Stimulated activated CD8-positive, alpha-beta memory T cell treated with anti-CD3 and anti-CD28 coated beads, Interleukin-2, amount 100 ng/mL, for 48 hours (primary cell): Measurements from ENCODE around the gene RETN.

Source experiments
- DNase-seq, 2 donors: peaks; one replicate each; pipeline ENCODE4 v3.0.0-alpha.2; 2020; ENCODE audit warnings: low read depth in 2 of 2

Gene RETN

GRCh38 chr19:7637374-7638256 lies 31.2 kb upstream of the RETN start:
- DNase-seq: no peak

DNA sequence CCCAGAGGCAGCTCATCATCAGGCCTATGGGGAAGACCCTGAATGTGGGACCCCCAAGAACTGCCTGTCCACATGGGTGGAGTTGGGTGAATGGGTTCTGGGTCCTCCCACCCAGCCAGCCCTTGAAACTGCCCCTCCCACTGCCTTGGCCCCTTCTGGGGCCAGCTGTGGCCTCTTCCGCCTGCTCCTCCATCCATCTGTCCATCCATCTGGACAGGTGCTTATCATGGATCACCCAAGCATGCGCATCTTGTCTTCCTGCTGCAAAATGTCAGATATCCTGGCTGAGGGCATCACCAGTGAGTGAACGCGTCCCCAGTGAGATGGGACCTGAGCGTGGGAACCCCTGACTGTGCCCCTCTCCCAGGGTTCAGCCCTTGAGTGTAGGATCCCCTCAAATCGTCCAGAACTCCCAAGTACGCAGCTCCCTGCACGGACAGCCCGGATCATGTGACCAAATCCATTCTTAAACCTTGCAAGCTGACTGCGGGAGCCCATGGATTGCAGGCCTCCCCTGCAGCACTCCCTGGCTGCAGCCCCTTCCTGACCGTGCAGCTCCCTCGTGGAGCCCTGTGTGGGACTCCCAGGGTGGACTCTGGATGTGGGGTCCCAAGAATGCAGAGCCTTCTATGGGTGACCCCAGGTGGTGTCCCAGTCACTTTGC lies 29.9 kb upstream of the RETN start:
- DNase-seq: no peak

DNA sequence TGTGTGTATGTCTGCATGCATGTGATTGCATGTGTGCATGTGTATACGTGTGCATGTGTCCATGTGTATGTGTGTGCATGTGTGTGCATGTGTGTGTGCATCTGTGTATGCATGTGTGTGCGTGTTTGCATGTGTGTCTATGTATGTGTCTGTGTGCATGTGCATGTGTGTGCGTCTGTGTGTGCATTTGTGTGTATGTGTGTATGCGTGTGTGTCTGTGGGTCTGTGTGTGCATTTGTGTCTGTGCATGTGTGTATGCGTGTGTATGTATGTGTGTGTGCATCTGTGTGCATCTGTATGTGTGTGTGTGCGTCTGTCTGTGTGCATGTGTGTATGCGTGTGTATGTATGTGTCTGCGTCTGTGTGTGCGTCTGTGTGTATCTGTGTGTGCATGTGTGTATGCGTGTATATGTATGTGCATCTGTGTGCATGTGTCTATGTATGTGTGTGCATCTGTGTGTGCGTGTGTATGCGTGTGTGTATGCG lies 28.9 kb upstream of the RETN start:
- DNase-seq: no peak

DNA sequence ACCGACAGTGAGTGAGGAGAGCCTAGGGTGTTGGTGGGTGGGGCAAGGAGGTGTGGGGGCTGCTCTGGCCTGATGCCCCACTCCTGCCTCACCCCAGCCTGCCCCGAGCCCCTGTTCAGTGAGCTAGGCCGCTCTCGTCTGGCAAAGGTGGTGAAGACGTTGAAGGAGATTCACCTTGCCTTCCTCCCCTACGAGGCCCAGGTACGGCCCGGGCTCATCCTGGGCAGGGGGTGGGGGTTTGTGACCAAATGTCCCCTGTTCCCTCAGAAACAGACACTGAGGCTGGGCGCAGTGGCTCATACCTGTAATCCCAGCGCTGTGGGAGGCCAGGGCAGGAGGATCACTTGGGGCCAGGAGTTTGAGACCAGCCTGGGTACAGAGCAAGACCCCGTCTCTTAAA lies 28.0 kb upstream of the RETN start:
- no peak for DNase-seq

GRCh38 chr19:7641290-7642276 lies 27.3 kb upstream of the RETN start:
- DNase-seq: no peak

GRCh38 chr19:7642295-7643030 lies 26.4 kb upstream of the RETN start:
- DNase-seq: no peak

DNA sequence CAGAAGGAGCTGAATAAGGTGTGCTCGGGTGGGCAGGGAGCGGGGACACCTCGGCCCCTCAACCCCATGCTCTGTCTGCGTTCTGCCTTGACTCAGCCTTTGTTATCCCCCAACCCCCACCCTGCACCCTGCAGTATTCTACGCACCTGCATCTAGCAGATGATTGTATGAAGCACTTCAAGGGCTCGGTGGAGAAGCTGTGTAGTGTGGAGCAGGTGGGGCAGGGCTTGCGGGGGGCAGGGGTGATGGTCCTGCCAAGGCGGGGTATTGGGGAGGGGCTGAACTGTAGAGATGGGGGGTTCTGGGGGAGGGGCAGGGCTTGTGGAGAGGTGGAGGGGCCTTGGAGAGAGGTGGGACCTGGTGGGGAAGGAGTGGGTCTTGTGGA lies 25.8 kb upstream of the RETN start:
- no peak for DNase-seq

DNA sequence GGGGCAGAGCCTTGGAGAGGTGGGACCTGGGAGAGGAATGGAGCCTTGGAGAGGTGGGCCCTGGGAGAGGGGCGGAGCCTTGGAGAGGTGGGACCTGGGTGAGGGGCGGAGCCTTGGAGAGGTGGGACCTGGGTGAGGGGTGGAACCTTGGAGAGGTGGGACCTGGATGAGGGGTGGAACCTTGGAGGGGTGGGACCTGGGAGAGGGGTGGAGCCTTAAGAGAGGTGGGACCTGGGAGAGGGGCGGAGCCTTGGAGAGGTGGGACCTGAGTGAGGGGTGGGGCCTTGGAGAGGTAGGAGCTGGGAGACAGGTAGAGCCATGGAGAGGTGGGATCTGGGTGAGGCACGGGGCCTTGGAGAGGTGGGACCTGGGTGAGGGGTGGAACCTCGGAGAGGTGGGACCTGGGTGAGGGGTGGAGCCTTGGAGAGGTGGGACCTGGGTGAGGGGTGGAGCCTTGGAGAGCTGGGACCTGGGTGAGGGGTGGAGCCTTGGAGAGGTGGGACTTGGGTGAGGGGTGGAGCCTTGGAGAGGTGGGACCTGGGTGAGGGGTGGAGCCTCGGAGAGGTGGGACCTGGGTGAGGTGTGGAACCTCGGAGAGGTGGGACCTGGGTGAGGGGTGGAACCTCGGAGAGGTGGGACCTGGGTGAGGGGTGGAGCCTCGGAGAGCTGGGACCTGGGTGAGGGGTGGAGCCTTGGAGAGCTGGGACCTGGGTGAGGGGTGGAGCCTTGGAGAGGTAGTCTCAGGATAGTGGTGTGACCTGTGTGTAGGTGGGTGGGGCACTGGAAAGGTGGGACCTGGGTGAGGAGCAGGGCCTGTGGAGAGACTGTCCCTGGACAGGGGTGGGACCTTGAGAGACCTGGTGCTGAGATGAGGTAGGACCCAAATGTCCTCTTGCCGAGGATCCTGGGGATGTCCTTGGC lies 25.0 kb upstream of the RETN start:
- peak in 1 of 2 donors; percentile 23 for DNase-seq

GRCh38 chr19:7644550-7644877 lies 24.3 kb upstream of the RETN start:
- DNase-seq: no peak

DNA sequence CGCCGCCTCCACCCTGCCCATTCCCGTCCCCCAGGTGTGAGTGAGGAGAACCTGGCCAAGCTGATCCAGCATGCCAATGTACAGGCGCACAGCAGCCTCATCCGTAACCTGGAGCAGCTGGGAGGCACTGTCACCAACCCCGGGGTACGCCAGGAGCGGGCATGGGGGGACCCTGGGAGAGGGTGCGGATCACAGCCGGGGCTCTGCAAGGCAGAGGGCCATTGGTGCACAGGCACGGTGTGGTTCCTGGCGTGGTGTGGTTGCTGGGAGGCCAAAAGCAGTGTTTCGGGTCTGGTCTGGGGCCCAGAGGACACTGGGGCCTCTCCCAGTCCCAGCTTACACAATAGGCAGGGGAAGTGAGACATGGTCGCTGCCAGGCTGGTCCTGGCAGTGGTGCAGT lies 23.7 kb upstream of the RETN start:
- DNase-seq: no peak

DNA sequence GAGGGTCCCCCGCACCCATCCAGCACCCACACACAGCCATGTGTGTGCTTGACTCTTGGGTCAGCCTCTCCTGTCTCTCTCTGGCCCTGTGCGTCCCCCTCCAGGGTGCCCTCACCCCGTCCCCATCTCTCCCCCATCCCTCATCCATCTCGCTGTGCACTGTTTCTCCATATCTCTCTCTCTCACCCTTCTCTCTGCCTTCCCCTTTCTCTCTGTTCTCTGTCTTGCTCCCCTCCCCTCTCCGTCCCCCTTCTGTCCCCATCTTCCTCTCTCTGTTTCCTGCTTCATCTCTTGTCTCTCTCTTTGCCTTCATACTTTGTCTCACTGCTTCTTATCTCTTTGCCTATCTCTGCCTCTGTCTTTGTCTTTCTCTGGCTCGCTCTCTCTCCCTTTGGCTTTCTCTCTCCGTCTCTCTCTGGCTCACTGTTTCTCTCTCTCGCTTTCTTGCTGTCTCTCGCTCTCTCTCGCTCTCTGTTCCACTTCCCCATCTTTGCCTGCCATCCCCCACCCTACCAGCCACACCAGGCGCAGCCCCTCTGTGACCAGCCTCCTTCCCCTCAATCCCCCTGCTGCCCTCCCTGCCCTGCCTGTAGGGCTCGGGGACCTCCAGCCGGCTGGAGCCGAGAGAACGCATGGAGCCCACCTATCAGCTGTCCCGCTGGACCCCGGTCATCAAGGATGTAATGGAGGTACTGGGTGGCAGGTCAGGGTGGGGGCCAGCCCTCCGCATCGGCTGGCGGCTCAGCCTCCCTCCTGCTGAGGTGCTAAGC lies 23.0 kb upstream of the RETN start:
- DNase-seq: no peak

GRCh38 chr19:7646426-7646700 lies 22.5 kb upstream of the RETN start:
- no peak for DNase-seq

DNA sequence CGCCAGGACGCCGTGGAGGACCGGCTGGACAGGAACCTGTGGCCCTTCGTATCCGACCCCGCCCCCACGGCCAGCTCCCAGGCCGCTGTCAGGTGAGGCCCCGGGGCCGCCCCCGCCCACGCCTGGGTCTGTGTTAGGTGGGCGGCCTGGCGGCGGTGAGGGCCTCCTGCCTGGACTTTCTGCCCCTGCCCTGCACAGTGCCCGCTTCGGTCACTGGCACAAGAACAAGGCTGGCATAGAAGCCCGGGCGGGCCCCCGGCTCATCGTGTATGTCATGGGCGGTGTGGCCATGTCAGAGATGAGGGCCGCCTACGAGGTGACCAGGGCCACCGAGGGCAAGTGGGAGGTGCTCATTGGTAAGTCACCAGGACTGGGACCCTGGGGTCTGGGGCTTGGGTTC lies 21.7 kb upstream of the RETN start:
- DNase-seq: no peak

GRCh38 chr19:7648265-7649014 lies 20.4 kb upstream of the RETN start:
- DNase-seq: no peak

DNA sequence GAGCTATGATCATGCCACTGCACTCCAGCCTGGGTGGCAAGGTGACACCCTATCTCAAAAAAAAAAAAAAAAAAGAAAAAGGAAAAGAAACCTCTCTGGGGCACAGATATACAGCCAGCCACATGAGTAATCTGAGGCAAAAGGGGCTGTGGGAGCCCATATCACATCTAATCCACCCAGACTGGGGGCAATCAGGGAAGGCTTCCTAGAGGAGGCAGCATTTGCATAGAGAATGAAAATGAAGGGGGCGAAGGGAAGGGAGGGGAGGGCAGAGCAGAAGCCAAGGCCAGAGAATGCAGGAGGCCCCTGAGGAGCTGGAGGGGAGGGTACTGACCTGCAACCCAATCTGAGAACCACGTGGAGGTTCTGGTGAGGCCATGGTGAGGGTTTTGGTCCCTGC lies 18.7 kb upstream of the RETN start:
- no peak for DNase-seq

DNA sequence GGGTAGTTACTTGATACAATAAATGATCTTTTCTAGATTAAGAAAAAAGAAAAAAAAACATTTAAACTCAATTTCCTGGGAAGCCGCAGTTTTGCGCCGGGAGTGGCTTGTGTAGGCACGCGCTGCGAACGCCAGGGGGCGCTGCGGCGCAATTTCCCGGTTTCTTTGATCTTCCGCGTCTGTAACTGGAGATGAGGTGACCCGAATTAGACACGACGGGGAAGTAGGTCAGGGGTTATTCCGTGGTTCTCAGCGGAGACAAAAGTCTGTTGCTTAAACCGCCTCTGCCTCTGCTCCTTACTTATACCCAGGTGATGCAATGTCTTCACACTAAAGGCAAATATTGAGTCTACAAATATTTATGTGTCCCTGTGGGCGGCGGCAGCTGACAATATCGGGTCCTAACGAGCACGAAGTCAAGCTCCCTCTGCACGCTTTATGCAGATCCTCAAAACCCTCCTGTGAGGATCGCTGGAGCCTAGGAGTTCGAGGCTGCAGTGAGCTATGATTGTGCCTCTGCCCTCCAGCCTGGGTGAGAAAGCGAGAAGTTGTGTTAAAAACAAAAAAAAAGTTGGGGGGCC lies 16.7 kb upstream of the RETN start:
- DNase-seq: peak; percentile 70 to 79

- DNase-seq: no peak
Measured at GRCh38 chr19:7654401-7654800, 14.4 kb upstream of the RETN start.

GRCh38 chr19:7655581-7655980 lies 13.3 kb upstream of the RETN start:
- DNase-seq: no peak
